Measurements from ENCODE around the gene APBB1. TPM values are rescaled to one million over a fixed set of nuclear protein-coding genes. Genes with fewer than 3 reads are reported as not detected.
A peak's percentile ranks its signal among the peaks of the same experiment; 100 is the strongest.

The APBB1 gene
- total and polyA plus RNA-seq, 9 of the 15 experiments (the other 6 are each of a cell fraction or from before 2014, with no cell fraction given), result 0.04 to 0.73 (median 0.40) TPM

DNA sequence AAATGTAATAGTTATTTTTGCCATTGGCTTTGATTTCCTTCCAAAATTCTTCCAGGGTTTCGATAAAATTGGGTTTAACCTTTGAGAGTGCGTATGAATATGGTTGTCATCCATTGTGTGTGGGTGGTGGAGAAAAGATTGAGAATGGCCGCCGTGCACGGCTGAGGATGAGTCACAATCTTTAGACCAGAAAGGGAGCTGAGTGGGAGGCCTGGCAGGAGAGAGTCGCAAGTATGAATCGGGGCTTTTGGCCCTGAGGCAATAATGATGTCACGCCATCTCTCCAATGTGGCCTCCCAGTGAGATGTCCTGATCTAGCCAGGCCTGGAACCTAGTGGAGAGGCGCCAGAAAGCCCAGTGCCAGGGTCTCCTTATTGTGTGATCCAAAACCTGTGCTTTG lies 61.7 kb downstream of the APBB1 start (continued):
- TF ChIP-seq, protein P1, sequence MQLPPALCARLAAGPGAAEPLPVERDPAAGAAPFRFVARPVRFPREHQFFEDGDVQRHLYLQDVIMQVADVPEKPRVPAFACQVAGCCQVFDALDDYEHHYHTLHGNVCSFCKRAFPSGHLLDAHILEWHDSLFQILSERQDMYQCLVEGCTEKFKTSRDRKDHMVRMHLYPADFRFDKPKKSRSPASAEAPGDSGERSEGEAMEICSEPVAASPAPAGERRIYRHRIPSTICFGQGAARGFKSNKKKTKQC (CRISPR knock-in tag; IDR thresholded peaks at IDR 0.05), result no peak
- no peak for TF ChIP-seq C11orf30 (IDR thresholded peaks at IDR 0.05; ENCODE audit: low read depth)
- peak; percentile 93 for TF ChIP-seq EGR1 (conservative IDR thresholded peaks at IDR 0.05)
- peak; percentile 63 for TF ChIP-seq DPF2 (IDR thresholded peaks at IDR 0.05)
- TF ChIP-seq RB1 (IDR thresholded peaks at IDR 0.05; ENCODE audit: low read depth), result no peak
- no peak for TF ChIP-seq MTA3 (IDR thresholded peaks at IDR 0.05; ENCODE audit: borderline replicate concordance)
- TF ChIP-seq KDM1A (IDR thresholded peaks at IDR 0.05), result peak; percentile 58 to 66; a peak in 3 of 4 replicates
- TF ChIP-seq HNRNPK (IDR thresholded peaks at IDR 0.05; ENCODE audit: low read depth, low read length, poor library complexity, severe bottlenecking), result no peak
- no peak for TF ChIP-seq ZFX (CRISPR knock-in tag; IDR thresholded peaks at IDR 0.05)
- TF ChIP-seq, protein P2, sequence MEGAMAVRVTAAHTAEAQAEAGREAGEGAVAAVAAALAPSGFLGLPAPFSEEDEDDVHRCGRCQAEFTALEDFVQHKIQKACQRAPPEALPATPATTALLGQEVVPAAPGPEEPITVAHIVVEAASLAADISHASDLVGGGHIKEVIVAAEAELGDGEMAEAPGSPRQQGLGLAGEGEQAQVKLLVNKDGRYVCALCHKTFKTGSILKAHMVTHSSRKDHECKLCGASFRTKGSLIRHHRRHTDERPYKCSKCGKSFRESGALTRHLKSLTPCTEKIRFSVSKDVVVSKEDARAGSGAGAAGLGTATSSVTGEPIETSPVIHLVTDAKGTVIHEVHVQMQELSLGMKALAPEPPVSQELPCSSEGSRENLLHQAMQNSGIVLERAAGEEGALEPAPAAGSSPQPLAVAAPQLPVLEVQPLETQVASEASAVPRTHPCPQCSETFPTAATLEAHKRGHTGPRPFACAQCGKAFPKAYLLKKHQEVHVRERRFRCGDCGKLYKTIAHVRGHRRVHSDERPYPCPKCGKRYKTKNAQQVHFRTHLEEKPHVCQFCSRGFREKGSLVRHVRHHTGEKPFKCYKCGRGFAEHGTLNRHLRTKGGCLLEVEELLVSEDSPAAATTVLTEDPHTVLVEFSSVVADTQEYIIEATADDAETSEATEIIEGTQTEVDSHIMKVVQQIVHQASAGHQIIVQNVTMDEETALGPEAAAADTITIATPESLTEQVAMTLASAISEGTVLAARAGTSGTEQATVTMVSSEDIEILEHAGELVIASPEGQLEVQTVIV (CRISPR knock-in tag; IDR thresholded peaks at IDR 0.05; ENCODE audit: borderline replicate concordance), result no peak
- TF ChIP-seq CBFA2T3 (IDR thresholded peaks at IDR 0.05), result 0 out of 2 replicates have a peak, but pooled peaks have one; percentile 23
- TF ChIP-seq FOXA1 (IDR thresholded peaks at IDR 0.05; ENCODE audit: borderline replicate concordance), result no peak
- TF ChIP-seq PHF8 (IDR thresholded peaks at IDR 0.05; ENCODE audit: borderline replicate concordance, low read length), result no peak
- TF ChIP-seq THRAP3 (IDR thresholded peaks at IDR 0.05; ENCODE audit: borderline replicate concordance), result no peak
- TF ChIP-seq POLR2G (IDR thresholded peaks at IDR 0.05; ENCODE audit: low read depth, low read length), result no peak
- TF ChIP-seq, protein P3, sequence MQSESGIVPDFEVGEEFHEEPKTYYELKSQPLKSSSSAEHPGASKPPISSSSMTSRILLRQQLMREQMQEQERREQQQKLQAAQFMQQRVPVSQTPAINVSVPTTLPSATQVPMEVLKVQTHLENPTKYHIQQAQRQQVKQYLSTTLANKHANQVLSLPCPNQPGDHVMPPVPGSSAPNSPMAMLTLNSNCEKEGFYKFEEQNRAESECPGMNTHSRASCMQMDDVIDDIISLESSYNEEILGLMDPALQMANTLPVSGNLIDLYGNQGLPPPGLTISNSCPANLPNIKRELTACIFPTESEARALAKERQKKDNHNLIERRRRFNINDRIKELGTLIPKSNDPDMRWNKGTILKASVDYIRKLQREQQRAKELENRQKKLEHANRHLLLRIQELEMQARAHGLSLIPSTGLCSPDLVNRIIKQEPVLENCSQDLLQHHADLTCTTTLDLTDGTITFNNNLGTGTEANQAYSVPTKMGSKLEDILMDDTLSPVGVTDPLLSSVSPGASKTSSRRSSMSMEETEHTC (IDR thresholded peaks at IDR 0.05), result no peak
- no peak for TF ChIP-seq IFI16 (CRISPR knock-in tag; IDR thresholded peaks at IDR 0.05)
- TF ChIP-seq, protein P4, sequence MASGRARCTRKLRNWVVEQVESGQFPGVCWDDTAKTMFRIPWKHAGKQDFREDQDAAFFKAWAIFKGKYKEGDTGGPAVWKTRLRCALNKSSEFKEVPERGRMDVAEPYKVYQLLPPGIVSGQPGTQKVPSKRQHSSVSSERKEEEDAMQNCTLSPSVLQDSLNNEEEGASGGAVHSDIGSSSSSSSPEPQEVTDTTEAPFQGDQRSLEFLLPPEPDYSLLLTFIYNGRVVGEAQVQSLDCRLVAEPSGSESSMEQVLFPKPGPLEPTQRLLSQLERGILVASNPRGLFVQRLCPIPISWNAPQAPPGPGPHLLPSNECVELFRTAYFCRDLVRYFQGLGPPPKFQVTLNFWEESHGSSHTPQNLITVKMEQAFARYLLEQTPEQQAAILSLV (tag; IDR thresholded peaks at IDR 0.05), result no peak
- peak; percentile 91 for TF ChIP-seq JUND (IDR thresholded peaks at IDR 0.05; ENCODE audit: borderline replicate concordance, low read depth, low read length)
- TF ChIP-seq JUND (tag; IDR thresholded peaks at IDR 0.05; ENCODE audit: borderline replicate concordance, low read depth, low read length), result peak; percentile 88
- no peak for TF ChIP-seq ZFP36 (IDR thresholded peaks at IDR 0.05; ENCODE audit: low read depth, low read length, partially characterized antibody)
- no peak for TF ChIP-seq ZNF311 (CRISPR knock-in tag; IDR thresholded peaks at IDR 0.05)
- TF ChIP-seq ZBTB8A (IDR thresholded peaks at IDR 0.05; ENCODE audit: partially characterized antibody), result no peak
- TF ChIP-seq SUPT5H (IDR thresholded peaks at IDR 0.05), result no peak
- TF ChIP-seq RBFOX2 (IDR thresholded peaks at IDR 0.05; ENCODE audit: low read depth, low read length), result no peak
- 0 out of 2 replicates have a peak, but pooled peaks have one; percentile 20 for TF ChIP-seq CEBPG (CRISPR knock-in tag; IDR thresholded peaks at IDR 0.05)
- peak in 1 of 2 experiments; percentile 29; a peak in 1 of 4 replicates for TF ChIP-seq CEBPG (tag; conservative IDR thresholded peaks at IDR 0.05 in 1 of 2, IDR thresholded peaks at IDR 0.05 in 1 of 2)

Data from K562 (cell line).